Small intestine (tissue), 4 donors: ENCODE measurements around the gene TMEM101. TPM values are rescaled to one million over a fixed set of nuclear protein-coding genes. Genes with fewer than 3 reads are reported as not detected.

Experiments
- polyA plus RNA-seq, 4 donors: library from polyadenylated mRNA; stranded (reverse) in 3 of 4; unstranded in 1 of 4; fragments of 200-250 nt in 3 of 4; fragments of 120-200 nt in 1 of 4; gene quantifications; one replicate each; pipeline versions ENCODE4 v1.2.1 to v1.2.3, GENCODE V29; 2013
- donor health status: healthy with polysubstance abuse.
- donor health status: Bipolar disorder and iron deficiency.
- donor health status: healthy.

TMEM101 gene
- polyA plus RNA-seq, 4 donors = 11.3 to 47.5 (median 27.7) TPM

Other genes with a start within 250 kb of the TMEM101 start
- gene DUSP3, start 236.0 kb downstream of the TMEM101 start, polyA plus RNA-seq = 10 to 100 TPM; 31.1 to 88.6 (median 72.2) TPM
- gene CFAP97D1, start 234.5 kb downstream of the TMEM101 start, polyA plus RNA-seq = under 1 TPM in 1 of 4 donors, not detected in 3; 0.03 TPM
- 1 to 10 TPM; 1.2 to 5.4 (median 2.6) TPM for gene MPP3, start 181.8 kb downstream of the TMEM101 start, polyA plus RNA-seq
- gene CD300LG, start 167.8 kb downstream of the TMEM101 start, polyA plus RNA-seq = 1 to 10 TPM in 1 of 4 donors, under 1 TPM in 2, not detected in 1; 0.30 to 2.0 (median 0.81) TPM
- gene MPP2, start 107.4 kb downstream of the TMEM101 start, polyA plus RNA-seq = 1 to 10 TPM in 2 of 4 donors, under 1 TPM in 1, not detected in 1; 0.27 to 1.8 (median 1.1) TPM
- gene PPY, start 72.5 kb downstream of the TMEM101 start, polyA plus RNA-seq = 1 to 10 TPM in 1 of 4 donors, not detected in 3; 5.5 TPM
- gene PYY, start 61.0 kb downstream of the TMEM101 start, polyA plus RNA-seq = 100 to 1,000 TPM in 1 of 4 donors, 10 to 100 TPM in 1, 1 to 10 TPM in 1, not detected in 1; 1.8 to 192 (median 10.5) TPM
- 10 to 100 TPM; 16.8 to 58.6 (median 50.6) TPM for gene NAGS, start 10.3 kb downstream of the TMEM101 start, polyA plus RNA-seq
- 10 to 100 TPM; 24.8 to 36.4 (median 28.2) TPM for gene LSM12, start 51.7 kb upstream of the TMEM101 start, polyA plus RNA-seq
- 10 to 100 TPM; 17.6 to 69.2 (median 39.3) TPM for gene G6PC3, start 55.8 kb upstream of the TMEM101 start, polyA plus RNA-seq
- 10 to 100 TPM; 10.1 to 39.9 (median 17.3) TPM for gene HDAC5, start 108.7 kb upstream of the TMEM101 start, polyA plus RNA-seq
- gene HROB, start 127.0 kb upstream of the TMEM101 start, polyA plus RNA-seq = 1 to 10 TPM in 3 of 4 donors, not detected in 1; 1.4 to 3.0 (median 2.3) TPM
- gene ASB16, start 155.7 kb upstream of the TMEM101 start, polyA plus RNA-seq = 1 to 10 TPM in 1 of 4 donors, under 1 TPM in 1, not detected in 2; 0.15 to 2.5 TPM
- gene TMUB2, start 172.0 kb upstream of the TMEM101 start, polyA plus RNA-seq = 10 to 100 TPM; 28.7 to 40.2 (median 32.3) TPM
- gene ATXN7L3, start 184.9 kb upstream of the TMEM101 start, polyA plus RNA-seq = 10 to 100 TPM; 40.3 to 44.1 (median 43.1) TPM
- gene UBTF, start 204.7 kb upstream of the TMEM101 start, polyA plus RNA-seq = 10 to 100 TPM; 32.7 to 61.8 (median 38.2) TPM